Prostate gland (tissue), 1 donor: ENCODE results near the gene HUS1.

ENCODE experiments used
- POLR2A ChIP-seq: fragments of 450-650 bp; IDR thresholded peaks from one replicate; pipeline ENCODE4 v1.6.1; 2016; ENCODE audit warnings: antibody characterized with exemption, mild to moderate bottlenecking
- POLR2AphosphoS5 ChIP-seq: sonication (generic); formaldehyde crosslinking; IDR thresholded peaks from one replicate; pipeline ENCODE4 v1.6.1; 2017; ENCODE audit warnings: antibody characterized with exemption

- TF ChIP-seq POLR2A (no peak), POLR2AphosphoS5 (no peak)
Observed at GRCh38 chr7:47924266-47924665, 55.1 kb downstream of the HUS1 start.
